Measurements from ENCODE around the gene RNF144B.

DNA sequence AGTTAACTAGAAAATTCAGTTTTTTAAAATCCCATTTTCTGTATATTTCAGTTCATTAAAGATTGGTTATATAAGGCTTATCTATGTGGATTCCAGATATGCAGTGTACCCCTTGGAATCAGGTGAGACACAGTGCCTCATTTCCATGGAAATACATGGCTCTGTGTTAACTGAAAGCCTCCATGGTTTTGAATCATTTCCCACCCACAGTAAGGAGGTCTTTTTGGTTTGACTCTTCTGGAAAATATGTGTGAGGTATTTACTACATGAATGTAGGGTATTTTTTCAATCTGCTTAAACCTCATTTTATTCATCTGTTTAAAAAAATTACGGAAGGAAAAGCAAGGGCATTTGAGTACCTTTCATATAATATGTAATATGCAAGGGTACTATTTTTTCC, 25.5 kb downstream of the RNF144B start:
- no peak for TF ChIP-seq RBBP5 (IDR thresholded peaks at IDR 0.05; ENCODE audit: borderline replicate concordance, low read depth, low read length)
- no peak for TF ChIP-seq JUND (IDR thresholded peaks at IDR 0.05; ENCODE audit: low read length)

Data from H1 (cell line).